ENCODE measurements around the gene CRTC3. TPM values are rescaled to one million over a fixed set of nuclear protein-coding genes. Genes with fewer than 3 reads are reported as not detected.

CRTC3 gene
- total and polyA plus RNA-seq, 2 of the 13 experiments (the other 11 are each of a cell fraction or from before 2014, with no cell fraction given), result 8.4 to 11.8 TPM

DNA sequence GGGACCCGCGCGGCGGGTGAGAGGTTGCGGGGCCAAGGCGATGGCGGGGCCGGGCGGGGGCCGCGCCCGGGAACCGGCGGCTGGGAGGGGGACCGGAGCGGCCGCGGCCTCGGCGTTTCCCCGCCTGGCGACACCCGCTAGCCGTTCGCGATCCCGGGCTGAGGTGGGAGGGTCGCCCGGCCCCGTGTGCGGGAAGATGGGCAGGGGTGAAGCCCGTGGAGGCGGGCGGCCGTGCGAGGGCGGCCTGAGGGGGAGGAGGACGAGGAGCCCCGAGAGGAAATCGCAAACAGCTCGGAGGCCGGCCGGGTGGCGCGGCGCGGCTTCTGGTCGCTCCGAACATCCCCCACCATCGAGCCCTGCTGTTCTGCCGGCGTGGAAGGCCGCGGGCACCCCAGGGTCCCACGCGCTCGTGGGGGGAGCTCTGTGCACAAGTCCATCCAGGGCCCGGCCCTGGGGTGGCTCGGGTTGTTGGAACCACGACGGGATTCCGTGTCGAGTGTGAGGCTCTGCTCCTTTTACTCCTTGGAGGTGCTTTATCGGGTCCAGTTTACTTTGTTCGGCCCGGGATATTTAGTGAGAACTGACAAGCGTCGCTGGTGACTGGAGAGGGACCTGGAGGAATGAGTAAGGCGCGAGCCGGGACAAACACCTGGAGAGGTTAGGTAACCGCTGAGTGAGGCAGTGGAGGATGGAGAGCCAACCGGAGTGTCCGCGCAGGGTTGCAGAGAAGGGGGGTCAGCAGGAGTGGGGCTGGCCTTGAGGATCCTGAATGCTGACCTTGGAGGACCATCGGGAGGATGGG lies 728 bp downstream of the CRTC3 start (continued):
- TF ChIP-seq ADNP (CRISPR knock-in tag; IDR thresholded peaks at IDR 0.05), result no peak
- no peak for TF ChIP-seq SRSF1 (optimal IDR thresholded peaks at IDR 0.05; ENCODE audit: low read depth, low read length)
- TF ChIP-seq ZNF556 (CRISPR knock-in tag; IDR thresholded peaks at IDR 0.05; ENCODE audit: borderline replicate concordance), result peak; percentile 66; the same call in 1 of the 2 replicates
- no peak for TF ChIP-seq KDM3A (CRISPR knock-in tag; IDR thresholded peaks at IDR 0.05; ENCODE audit: low read depth)
- TF ChIP-seq GZF1 (CRISPR knock-in tag; IDR thresholded peaks at IDR 0.05), result no peak
- peak; percentile 16 for TF ChIP-seq HNRNPK (IDR thresholded peaks at IDR 0.05; ENCODE audit: low read depth, low read length, poor library complexity, severe bottlenecking)
- no peak for TF ChIP-seq MEF2D (CRISPR knock-in tag; IDR thresholded peaks at IDR 0.05)
- no peak for TF ChIP-seq ZNF570 (CRISPR knock-in tag; IDR thresholded peaks at IDR 0.05; ENCODE audit: borderline replicate concordance)
- TF ChIP-seq, protein P1, sequence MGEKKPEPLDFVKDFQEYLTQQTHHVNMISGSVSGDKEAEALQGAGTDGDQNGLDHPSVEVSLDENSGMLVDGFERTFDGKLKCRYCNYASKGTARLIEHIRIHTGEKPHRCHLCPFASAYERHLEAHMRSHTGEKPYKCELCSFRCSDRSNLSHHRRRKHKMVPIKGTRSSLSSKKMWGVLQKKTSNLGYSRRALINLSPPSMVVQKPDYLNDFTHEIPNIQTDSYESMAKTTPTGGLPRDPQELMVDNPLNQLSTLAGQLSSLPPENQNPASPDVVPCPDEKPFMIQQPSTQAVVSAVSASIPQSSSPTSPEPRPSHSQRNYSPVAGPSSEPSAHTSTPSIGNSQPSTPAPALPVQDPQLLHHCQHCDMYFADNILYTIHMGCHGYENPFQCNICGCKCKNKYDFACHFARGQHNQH (CRISPR knock-in tag; IDR thresholded peaks at IDR 0.05), result no peak
- TF ChIP-seq, protein P2, sequence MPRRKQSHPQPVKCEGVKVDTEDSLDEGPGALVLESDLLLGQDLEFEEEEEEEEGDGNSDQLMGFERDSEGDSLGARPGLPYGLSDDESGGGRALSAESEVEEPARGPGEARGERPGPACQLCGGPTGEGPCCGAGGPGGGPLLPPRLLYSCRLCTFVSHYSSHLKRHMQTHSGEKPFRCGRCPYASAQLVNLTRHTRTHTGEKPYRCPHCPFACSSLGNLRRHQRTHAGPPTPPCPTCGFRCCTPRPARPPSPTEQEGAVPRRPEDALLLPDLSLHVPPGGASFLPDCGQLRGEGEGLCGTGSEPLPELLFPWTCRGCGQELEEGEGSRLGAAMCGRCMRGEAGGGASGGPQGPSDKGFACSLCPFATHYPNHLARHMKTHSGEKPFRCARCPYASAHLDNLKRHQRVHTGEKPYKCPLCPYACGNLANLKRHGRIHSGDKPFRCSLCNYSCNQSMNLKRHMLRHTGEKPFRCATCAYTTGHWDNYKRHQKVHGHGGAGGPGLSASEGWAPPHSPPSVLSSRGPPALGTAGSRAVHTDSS (CRISPR knock-in tag; conservative IDR thresholded peaks at IDR 0.05), result no peak
- TF ChIP-seq ZNF546 (CRISPR knock-in tag; conservative IDR thresholded peaks at IDR 0.05), result no peak
- TF ChIP-seq GABPB1 (CRISPR knock-in tag; IDR thresholded peaks at IDR 0.05), result peak; percentile 37; the same call in 1 of the 2 replicates
- peak; percentile 24; the same call in 1 of the 2 replicates for TF ChIP-seq TAF1 (CRISPR knock-in tag; IDR thresholded peaks at IDR 0.05)
- TF ChIP-seq, protein P3, sequence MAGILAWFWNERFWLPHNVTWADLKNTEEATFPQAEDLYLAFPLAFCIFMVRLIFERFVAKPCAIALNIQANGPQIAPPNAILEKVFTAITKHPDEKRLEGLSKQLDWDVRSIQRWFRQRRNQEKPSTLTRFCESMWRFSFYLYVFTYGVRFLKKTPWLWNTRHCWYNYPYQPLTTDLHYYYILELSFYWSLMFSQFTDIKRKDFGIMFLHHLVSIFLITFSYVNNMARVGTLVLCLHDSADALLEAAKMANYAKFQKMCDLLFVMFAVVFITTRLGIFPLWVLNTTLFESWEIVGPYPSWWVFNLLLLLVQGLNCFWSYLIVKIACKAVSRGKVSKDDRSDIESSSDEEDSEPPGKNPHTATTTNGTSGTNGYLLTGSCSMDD (CRISPR knock-in tag; IDR thresholded peaks at IDR 0.05), result no peak
- TF ChIP-seq HIVEP1 (CRISPR knock-in tag; IDR thresholded peaks at IDR 0.05), result no peak
- no peak for TF ChIP-seq JDP2 (CRISPR knock-in tag; IDR thresholded peaks at IDR 0.05; ENCODE audit: borderline replicate concordance)
- TF ChIP-seq ZNF558 (CRISPR knock-in tag; IDR thresholded peaks at IDR 0.05; ENCODE audit: borderline replicate concordance), result 0 out of 2 replicates have a peak, but pooled peaks have one; percentile 56
- TF ChIP-seq NFKB2 (CRISPR knock-in tag; IDR thresholded peaks at IDR 0.05; ENCODE audit: borderline replicate concordance), result no peak
- TF ChIP-seq, protein P4, sequence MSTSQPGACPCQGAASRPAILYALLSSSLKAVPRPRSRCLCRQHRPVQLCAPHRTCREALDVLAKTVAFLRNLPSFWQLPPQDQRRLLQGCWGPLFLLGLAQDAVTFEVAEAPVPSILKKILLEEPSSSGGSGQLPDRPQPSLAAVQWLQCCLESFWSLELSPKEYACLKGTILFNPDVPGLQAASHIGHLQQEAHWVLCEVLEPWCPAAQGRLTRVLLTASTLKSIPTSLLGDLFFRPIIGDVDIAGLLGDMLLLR (CRISPR knock-in tag; IDR thresholded peaks at IDR 0.05), result 0 out of 2 replicates have a peak, but pooled peaks have one; percentile 38
- no peak for TF ChIP-seq ZMYM3 (CRISPR knock-in tag; IDR thresholded peaks at IDR 0.05)
- no peak for TF ChIP-seq PHF20 (CRISPR knock-in tag; IDR thresholded peaks at IDR 0.05)
- TF ChIP-seq KDM5B (CRISPR knock-in tag; IDR thresholded peaks at IDR 0.05; ENCODE audit: borderline replicate concordance), result peak; percentile 64; the same call in 1 of the 2 replicates
- TF ChIP-seq TBX2 (CRISPR knock-in tag; IDR thresholded peaks at IDR 0.05; ENCODE audit: borderline replicate concordance), result peak; percentile 32; the same call in 1 of the 2 replicates
- no peak for TF ChIP-seq ZFP37 (CRISPR knock-in tag; IDR thresholded peaks at IDR 0.05; ENCODE audit: borderline replicate concordance)
- TF ChIP-seq ZKSCAN1 (IDR thresholded peaks at IDR 0.05; ENCODE audit: low read length), result no peak
- no peak for TF ChIP-seq HMGA1 (CRISPR knock-in tag; conservative IDR thresholded peaks at IDR 0.05)
- TF ChIP-seq ZNF777 (CRISPR knock-in tag; IDR thresholded peaks at IDR 0.05), result 0 out of 2 replicates have a peak, but pooled peaks have one; percentile 1
